Endothelial cell of umbilical vein (primary cell): ENCODE results near the gene ST6GAL2. TPM values are rescaled to one million over a fixed set of nuclear protein-coding genes. Genes with fewer than 3 reads are reported as not detected.

Experiments used
- BruUV-seq: library from RNA; stranded (reverse); fragments of 400-500 nt; replicated peaks from 2 replicates; lab custom pipeline; 2021; lab: Mats Ljungman, UMichigan
- CTCF ChIA-PET: fragments of 300-600, 350-600 bp; sonication (Branson Sonifier 250); formaldehyde crosslinking; loops from one replicate; lab custom pipeline; 2021; ENCODE audit warnings: antibody characterized with exemption, inconsistent platforms; lab: Charles Lee
- POLR2A ChIA-PET: fragments of 300-600, 350-600 bp; sonication (Branson Sonifier 250); formaldehyde crosslinking; loops from one replicate; lab custom pipeline; 2021; ENCODE audit warnings: antibody characterized with exemption, inconsistent platforms; lab: Charles Lee
- DNase-seq: peaks from one replicate; pipeline ENCODE4 v3.0.0-alpha.2; 2011; ENCODE audit warnings: low read depth, low spot score
- FAIRE-seq: peaks from 2 replicates; lab custom pipeline; 2011; peaks lifted over from hg19 to GRCh38; lab: Jason Lieb, UNC
- H2AFZ ChIP-seq: 2 replicates; pipeline ENCODE4 v1.6.0; 2012; ENCODE audit warnings: low read depth, low read length, control low read depth, inconsistent platforms
- H3K27ac ChIP-seq: 2 replicates; pipeline ENCODE4 v1.5.1; 2011; ENCODE audit warnings: low read depth, mild to moderate bottlenecking, control low read depth, low read length, moderate library complexity; ENCODE audit not compliant: insufficient read depth
- H3K27me3 ChIP-seq, 2 experiments: 2 replicates each; pipeline versions ENCODE4 v1.6.0 to v1.6.1; 2011; ENCODE audit warnings: low read length in 2 of 2, mixed read lengths in 1 of 2; ENCODE audit not compliant: control insufficient read depth in 2 of 2, insufficient read depth in 2 of 2
- H3K36me3 ChIP-seq, 2 experiments: 2 replicates in 1 of 2; 3 replicates in 1 of 2; pipeline ENCODE4 v1.5.1; 2011; ENCODE audit warnings: low read length in 2 of 2, mild to moderate bottlenecking in 1 of 2, moderate library complexity in 1 of 2; ENCODE audit not compliant: control insufficient read depth in 2 of 2, insufficient read depth in 2 of 2; ENCODE audit errors: extremely low read depth in 1 of 2
- H3K4me1 ChIP-seq: 3 replicates; pipeline ENCODE4 v1.5.1; 2011; ENCODE audit warnings: mild to moderate bottlenecking, low read length; ENCODE audit not compliant: control insufficient read depth, insufficient read depth; ENCODE audit errors: extremely low read depth
- H3K4me2 ChIP-seq: 2 replicates; pipeline ENCODE4 v1.6.1; 2011; ENCODE audit warnings: low read length, control low read depth, mixed read lengths; ENCODE audit not compliant: insufficient read depth
- H3K4me3 ChIP-seq, 3 experiments: fragments of 200-600 bp in 1 of 3; sonication (generic), shearing (Covaris generic) in 1 of 3; replicated peaks in 1 of 3; 2 replicates each; pipeline ENCODE4 v1.5.1; 2011 to 2016; ENCODE audit warnings: control low read depth in 3 of 3, low read length in 3 of 3, mild to moderate bottlenecking in 2 of 3, inconsistent platforms in 1 of 3, low read depth in 1 of 3, moderate library complexity in 1 of 3; ENCODE audit not compliant: insufficient read depth in 1 of 3
- H3K79me2 ChIP-seq: 2 replicates; pipeline ENCODE4 v1.6.0; 2012; ENCODE audit warnings: low read length, inconsistent platforms; ENCODE audit not compliant: control insufficient read depth, insufficient read depth
- H3K9ac ChIP-seq: replicated peaks from 2 replicates; pipeline ENCODE3; 2011; ENCODE audit warnings: low read length, control low read depth; ENCODE audit not compliant: insufficient read depth; ENCODE audit errors: extremely low read depth
- H3K9me1 ChIP-seq: replicated peaks from 3 replicates; pipeline ENCODE4 v1.6.0; 2011; ENCODE audit warnings: mild to moderate bottlenecking, low read length; ENCODE audit not compliant: control insufficient read depth, insufficient read depth; ENCODE audit errors: extremely low read depth
- H3K9me3 ChIP-seq: replicated peaks from 2 replicates; pipeline ENCODE4 v1.5.1; 2012; ENCODE audit warnings: low read length, inconsistent platforms; ENCODE audit not compliant: control insufficient read depth, insufficient read depth
- H4K20me1 ChIP-seq: replicated peaks from 2 replicates; pipeline ENCODE3; 2011; ENCODE audit warnings: mild to moderate bottlenecking, low read length; ENCODE audit not compliant: control insufficient read depth, insufficient read depth; ENCODE audit errors: extremely low read depth
- CTCF ChIP-seq, 2 donors: IDR thresholded peaks; 1 replicate in 1 of 2; 2 replicates in 1 of 2; pipeline ENCODE4 v1.5.1; 2011; ENCODE audit warnings: low read length in 2 of 2, mild to moderate bottlenecking in 2 of 2, moderate library complexity in 2 of 2, control low read depth in 1 of 2, inconsistent platforms in 1 of 2, low read depth in 1 of 2; ENCODE audit not compliant: insufficient read depth in 1 of 2; ENCODE audit errors: extremely low read depth in 1 of 2
- EZH2 ChIP-seq: IDR thresholded peaks from 2 replicates; pipeline ENCODE4 v1.6.1; 2012; ENCODE audit warnings: borderline replicate concordance, low read depth, mild to moderate bottlenecking, moderate library complexity, low read length, inconsistent platforms; ENCODE audit not compliant: severe bottlenecking
- FOS ChIP-seq: IDR thresholded peaks from 2 replicates; pipeline ENCODE4 v1.6.1; 2011; ENCODE audit warnings: mild to moderate bottlenecking, low read length, moderate library complexity, borderline replicate concordance; ENCODE audit not compliant: insufficient read depth
- GATA2 ChIP-seq: IDR thresholded peaks from 2 replicates; pipeline ENCODE4 v1.7.0; 2011; ENCODE audit warnings: low read depth, mild to moderate bottlenecking, moderate library complexity, mixed read lengths, low read length; ENCODE audit not compliant: insufficient read length, insufficient read depth
- JUN ChIP-seq: IDR thresholded peaks from 2 replicates; pipeline ENCODE4 v1.6.1; 2011; ENCODE audit warnings: borderline replicate concordance, low read depth; ENCODE audit not compliant: insufficient read length, insufficient read depth
- MAX ChIP-seq: IDR thresholded peaks from 2 replicates; pipeline ENCODE4 v1.6.1; 2011; ENCODE audit not compliant: insufficient read depth, insufficient read length
- MYC ChIP-seq: IDR thresholded peaks from one replicate; pipeline ENCODE4 v1.6.1; 2011; ENCODE audit warnings: mild to moderate bottlenecking, low read depth, low read length
- POLR2A ChIP-seq: IDR thresholded peaks from 2 replicates; pipeline ENCODE4 v1.6.1; 2012; ENCODE audit warnings: low read depth, mild to moderate bottlenecking, control low read depth, low read length
- POLR2AphosphoS5 ChIP-seq: IDR thresholded peaks from 2 replicates; pipeline ENCODE4 v1.6.1; 2012; ENCODE audit warnings: low read depth, mild to moderate bottlenecking, control low read depth, low read length, moderate library complexity; ENCODE audit not compliant: insufficient read depth
- dilution Hi-C: fragments of 300-500 bp; cut with MboI; formaldehyde crosslinking; loops from one replicate; pipeline ENCODE4 v1.15.0; 2019; ENCODE audit warnings: low sequenced_read_pairs; ENCODE audit not compliant: extremely low pct_ligation_motif_present
- intact Hi-C: fragments of 100-400 bp; cut with micrococcal nuclease; formaldehyde crosslinking; loops from one replicate; pipeline ENCODE4 v1.10.0; 2022
- polyA plus RNA-seq, 4 experiments: library from polyadenylated mRNA; depleted of rRNA in 3 of 4; stranded (reverse) in 3 of 4; unstranded in 1 of 4; fragments of >200 nt; gene quantifications; 2 replicates each; pipeline versions ENCODE4 v1.2.1 to v1.2.3, GENCODE V29; 2011 to 2012; ENCODE audit warnings: missing spikeins in 1 of 4
- total RNA-seq: library from RNA; stranded (reverse); gene quantifications from 2 replicates; pipeline ENCODE4 v1.2.3, GENCODE V29; 2021

Gene ST6GAL2
- total and polyA plus RNA-seq, 2 donors (not counting 3 experiments of a cell fraction or from before 2014, with no cell fraction given), result not detected

GRCh38 chr2:106843910-106844250, 42.1 kb downstream of the ST6GAL2 start:
- dilution Hi-C loops (no loop called here), intact Hi-C loops (no loop called here)
- DNase-seq, result no peak
- Histone ChIP-seq H3K27ac (no peak overlapping the region), H3K4me3 (no peak overlapping the region), H3K9me1 (no peaks in the 10 kb centered on the region), H3K9ac (no peak overlapping the region), H3K9me3 (peaks cover 4% of the 10 kb centered on the region), H3K79me2 (no peaks in the 10 kb centered on the region), H3K36me3 (no peaks in the 10 kb centered on the region), H3K27me3 (no peaks in the 10 kb centered on the region), H3K4me1 (no peaks in the 10 kb centered on the region), H3K4me2 (no peak overlapping the region), H2AFZ (no peak overlapping the region), H4K20me1 (no peaks in the 10 kb centered on the region)
- no peak for FAIRE-seq
- TF ChIP-seq FOS (no peak), JUN (no peak), MAX (no peak), GATA2 (no peak), POLR2AphosphoS5 (no peak), CTCF (IDR thresholded peaks at IDR 0.05; ENCODE audit: extremely low read depth in 1 of 2, insufficient read depth in 1 of 2, low read depth in 1 of 2, low read length in 2 of 2) (no peak), EZH2 (no peak), MYC (no peak), POLR2A (no peak)
- CTCF ChIA-PET, result no interaction called here
- BruUV-seq, result no TSS peak
- POLR2A ChIA-PET, result no interaction called here
